CD4-positive, alpha-beta T cell (primary cell): ENCODE results near the gene FOXQ1. TPM values are rescaled to one million over a fixed set of nuclear protein-coding genes. Genes with fewer than 3 reads are reported as not detected.

ENCODE experiments used
- ATAC-seq: fragments of 200-7000 bp; cut with Tn5 transposase; one replicate; pipeline ENCODE4 v1.10.0; 2022; ENCODE audit warnings: mild to moderate bottlenecking; ENCODE audit not compliant: poor library complexity
- CTCF ChIA-PET: fragments of 350-600 bp; sonication (Branson Sonifier 250); formaldehyde crosslinking; loops from one replicate; lab custom pipeline; 2021; ENCODE audit warnings: antibody characterized with exemption, inconsistent platforms; lab: Charles Lee
- POLR2A ChIA-PET: fragments of 350-600 bp; sonication (Branson Sonifier 250); formaldehyde crosslinking; loops from one replicate; lab custom pipeline; 2021; ENCODE audit warnings: antibody characterized with exemption, inconsistent platforms; lab: Charles Lee
- DNase-seq, 14 experiments: peaks; one replicate each; pipeline ENCODE4 v3.0.0-alpha.2; 2013 to 2020; ENCODE audit warnings: mixed read lengths in 2 of 14
- H3K27ac ChIP-seq, 2 donors: one replicate each; pipeline versions ENCODE4 v1.5.1 to v1.7.0; 2013; ENCODE audit warnings: low read length in 2 of 2, low read depth in 1 of 2, mild to moderate bottlenecking in 1 of 2
- H3K27me3 ChIP-seq, 2 experiments: 1 replicate in 1 of 2; 2 replicates in 1 of 2; pipeline versions ENCODE4 v1.6.1 to v1.7.0; 2013; ENCODE audit warnings: low read length in 2 of 2, control low read depth in 1 of 2, mild to moderate bottlenecking in 1 of 2, moderate library complexity in 1 of 2; ENCODE audit not compliant: insufficient read depth in 2 of 2, control insufficient read depth in 1 of 2
- H3K36me3 ChIP-seq: one replicate; pipeline ENCODE4 v1.6.1; 2013; ENCODE audit warnings: low read length, control low read depth; ENCODE audit not compliant: insufficient read depth
- H3K4me1 ChIP-seq: one replicate; pipeline ENCODE4 v1.6.1; 2013; ENCODE audit warnings: low read length, control low read depth; ENCODE audit not compliant: insufficient read depth
- H3K4me3 ChIP-seq: one replicate; pipeline ENCODE4 v1.5.1; 2013; ENCODE audit warnings: mild to moderate bottlenecking, low read length, moderate library complexity
- H3K9me3 ChIP-seq, 2 experiments: 1 replicate in 1 of 2; 2 replicates in 1 of 2; pipeline versions ENCODE4 v1.6.1 to v1.7.0; 2013; ENCODE audit warnings: low read length in 2 of 2, mild to moderate bottlenecking in 2 of 2, control low read depth in 1 of 2, moderate library complexity in 1 of 2; ENCODE audit not compliant: control insufficient read depth in 1 of 2, insufficient read depth in 1 of 2
- H3K27ac Mint-ChIP-seq: one replicate; pipeline ENCODE4 v1.8.0; 2020; ENCODE audit warnings: mixed read lengths
- H3K27me3 Mint-ChIP-seq: one replicate; pipeline ENCODE4 v1.8.0; 2021; ENCODE audit warnings: mixed read lengths
- H3K36me3 Mint-ChIP-seq: one replicate; pipeline ENCODE4 v1.8.0; 2021; ENCODE audit warnings: low read depth, mixed read lengths
- H3K4me1 Mint-ChIP-seq: one replicate; pipeline ENCODE4 v1.8.0; 2021; ENCODE audit warnings: low read depth, mixed read lengths
- H3K4me3 Mint-ChIP-seq: one replicate; pipeline ENCODE4 v1.8.0; 2020; ENCODE audit warnings: mild to moderate bottlenecking, mixed read lengths
- H3K9me3 Mint-ChIP-seq: one replicate; pipeline ENCODE4 v1.8.0; 2020; ENCODE audit warnings: mixed read lengths
- CTCF ChIP-seq: fragments of 200-600 bp; IDR thresholded peaks from one replicate; pipeline ENCODE4 v1.8.0; 2022; ENCODE audit warnings: antibody characterized with exemption, mild to moderate bottlenecking
- intact Hi-C, 2 experiments: fragments of 100-400 bp; cut with DNase I in 1 of 2; cut with micrococcal nuclease in 1 of 2; formaldehyde crosslinking; loops; one replicate each; pipeline versions ENCODE4 v1.15.1 to v1.9.0; 2023 to 2025; cut with DNase I, micrococcal nuclease
- total RNA-seq, 174 experiments: library from RNA in 2 of 174; stranded (reverse) in 2 of 174; gene quantifications; one replicate each; pipeline ENCODE4 v1.2.3 and lab custom pipeline; 2021 to 2026

FOXQ1 gene
- total RNA-seq, 2 experiments from 2014 or later, result not detected

- no peak for ATAC-seq
- H3K4me1 ChIP-seq, result no peaks in the 10 kb centered on the region
- peaks cover 0 to 6% of the 10 kb centered on the region in 2 experiments for H3K27me3 ChIP-seq
- ChIA-PET POLR2A (no interaction called here), CTCF (no interaction called here)
- Mint-ChIP-seq H3K4me1 (no peaks in the 10 kb centered on the region), H3K9me3 (no peaks in the 10 kb centered on the region), H3K27ac (no peak overlapping the region), H3K27me3 (peaks cover 59% of the 10 kb centered on the region), H3K4me3 (no peak overlapping the region), H3K36me3 (no peaks in the 10 kb centered on the region)
- H3K9me3 ChIP-seq, result peaks cover 0 to 4% of the 10 kb centered on the region in 2 experiments
- no peak overlapping the region for H3K4me3 ChIP-seq
- peak in 1 of 14 experiments; percentile 3 for DNase-seq
- TF ChIP-seq CTCF, result no peak
- no peaks in the 10 kb centered on the region for H3K36me3 ChIP-seq
- no peak overlapping the region for H3K27ac ChIP-seq
- intact Hi-C loops, result no loop called here
Observed at GRCh38 chr6:1285956-1286355, 25.9 kb upstream of the FOXQ1 start.

- no peaks in the 10 kb centered on the region for H3K9me3 Mint-ChIP-seq
- POLR2A ChIA-PET, result no interaction called here
- H3K27ac ChIP-seq, result no peak overlapping the region
- no peak for ATAC-seq
- H3K27me3 Mint-ChIP-seq, result peaks cover 54% of the 10 kb centered on the region
- H3K36me3 ChIP-seq, result no peaks in the 10 kb centered on the region
- no peaks in the 10 kb centered on the region for H3K27me3 ChIP-seq
- intact Hi-C loops, result no loop called here
- no peaks in the 10 kb centered on the region for H3K4me1 ChIP-seq
- H3K9me3 ChIP-seq, result peaks cover 0 to 4% of the 10 kb centered on the region in 2 experiments
- no peak overlapping the region for H3K4me3 Mint-ChIP-seq
- H3K27ac Mint-ChIP-seq, result no peak overlapping the region
- CTCF ChIA-PET, result no interaction called here
- TF ChIP-seq CTCF, result no peak
- no peak overlapping the region for H3K4me3 ChIP-seq
- peak in 3 of 14 experiments; percentile 1 to 51 (median 49) for DNase-seq
- H3K36me3 Mint-ChIP-seq, result no peaks in the 10 kb centered on the region
- H3K4me1 Mint-ChIP-seq, result no peaks in the 10 kb centered on the region
Observed at GRCh38 chr6:1287103-1287591, 24.8 kb upstream of the FOXQ1 start.

- Histone ChIP-seq H3K36me3 (no peaks in the 10 kb centered on the region), H3K4me3 (no peak overlapping the region), H3K9me3 (peaks cover 0 to 4% of the 10 kb centered on the region in 2 experiments), H3K27me3 (peaks cover 0 to 4% of the 10 kb centered on the region in 2 experiments), H3K4me1 (no peaks in the 10 kb centered on the region), H3K27ac (no peak overlapping the region)
- DNase-seq, result no peak
- H3K4me3 Mint-ChIP-seq, result no peak overlapping the region
- CTCF ChIA-PET, result no interaction called here
- POLR2A ChIA-PET, result no interaction called here
- H3K27ac Mint-ChIP-seq, result no peak overlapping the region
- intact Hi-C loops, result no loop called here
- no peaks in the 10 kb centered on the region for H3K9me3 Mint-ChIP-seq
- H3K27me3 Mint-ChIP-seq, result peaks cover 64% of the 10 kb centered on the region
- H3K4me1 Mint-ChIP-seq, result no peaks in the 10 kb centered on the region
- no peak for ATAC-seq
- no peaks in the 10 kb centered on the region for H3K36me3 Mint-ChIP-seq
- no peak for TF ChIP-seq CTCF
Observed at GRCh38 chr6:1290086-1290485, 21.8 kb upstream of the FOXQ1 start.
